ENCODE measurements around the gene NOTCH2.
A peak's percentile ranks its signal among the peaks of the same experiment; 100 is the strongest.
"Not testable (repeated sequence)": the region's sequence is repeated elsewhere in the genome, so short reads cannot be mapped to it uniquely, and the experiment has no call there.

The NOTCH2 gene

GRCh38 chr1:120098986-120099759 lies 29.7 kb upstream of the NOTCH2 start:
- not testable (repeated sequence) for DNase-seq; H3K27me3 Mint-ChIP-seq; H3K4me1 Mint-ChIP-seq (ENCODE audit: low read depth in 2 of 2); H3K27ac Mint-ChIP-seq; H3K4me3 Mint-ChIP-seq; ATAC-seq (replicated peaks); H3K9me3 Mint-ChIP-seq; H3K36me3 Mint-ChIP-seq (ENCODE audit: insufficient read depth)

- DNase-seq; H3K4me1 Mint-ChIP-seq (ENCODE audit: low read depth in 2 of 2); H3K9me3 Mint-ChIP-seq; H3K4me3 Mint-ChIP-seq; H3K36me3 Mint-ChIP-seq (ENCODE audit: insufficient read depth); H3K27ac Mint-ChIP-seq; ATAC-seq (replicated peaks); H3K27me3 Mint-ChIP-seq: not testable (repeated sequence)
These were observed 27.6 kb upstream of the NOTCH2 start for GRCh38 chr1:120096981-120097545.

- DNase-seq; H3K27me3 Mint-ChIP-seq; H3K4me1 Mint-ChIP-seq (ENCODE audit: low read depth in 2 of 2); H3K36me3 Mint-ChIP-seq (ENCODE audit: insufficient read depth); H3K9me3 Mint-ChIP-seq; H3K4me3 Mint-ChIP-seq; H3K27ac Mint-ChIP-seq: not testable (repeated sequence)
- ATAC-seq (replicated peaks) = peak; percentile 48
These were observed 24.2 kb upstream of the NOTCH2 start for GRCh38 chr1:120093548-120094181.

- not testable (repeated sequence) for H3K4me3 Mint-ChIP-seq; H3K27ac Mint-ChIP-seq; H3K4me1 Mint-ChIP-seq (ENCODE audit: low read depth in 2 of 2); H3K9me3 Mint-ChIP-seq; DNase-seq; ATAC-seq (replicated peaks); H3K27me3 Mint-ChIP-seq; H3K36me3 Mint-ChIP-seq (ENCODE audit: insufficient read depth)
These were observed 23.1 kb upstream of the NOTCH2 start for GRCh38 chr1:120092232-120093218.

- not testable (repeated sequence) for H3K9me3 Mint-ChIP-seq; H3K36me3 Mint-ChIP-seq (ENCODE audit: insufficient read depth); DNase-seq; H3K4me3 Mint-ChIP-seq; ATAC-seq (replicated peaks); H3K27me3 Mint-ChIP-seq; H3K27ac Mint-ChIP-seq; H3K4me1 Mint-ChIP-seq (ENCODE audit: low read depth in 2 of 2)
These were observed 21.4 kb upstream of the NOTCH2 start for GRCh38 chr1:120090830-120091229.

GRCh38 chr1:120087959-120088358 lies 18.5 kb upstream of the NOTCH2 start:
- H3K27me3 Mint-ChIP-seq; H3K27ac Mint-ChIP-seq; H3K36me3 Mint-ChIP-seq (ENCODE audit: insufficient read depth); H3K4me1 Mint-ChIP-seq (ENCODE audit: low read depth in 2 of 2); H3K4me3 Mint-ChIP-seq; H3K9me3 Mint-ChIP-seq: not testable (repeated sequence)
- ATAC-seq (replicated peaks) (peak; percentile 99), DNase-seq (peak in 1 of 3 experiments; percentile 3)

- H3K4me3 Mint-ChIP-seq, H3K27me3 Mint-ChIP-seq: not testable (repeated sequence)
- ATAC-seq (replicated peaks) = peak; percentile 41
These were observed 405 bp upstream of the NOTCH2 start for GRCh38 chr1:120069920-120070214.

GRCh38 chr1:120068683-120069066 lies 787 bp downstream of the NOTCH2 start:
- not testable (repeated sequence) for ATAC-seq (replicated peaks); H3K27me3 Mint-ChIP-seq; H3K4me1 Mint-ChIP-seq (ENCODE audit: low read depth in 2 of 2); H3K9me3 Mint-ChIP-seq; H3K36me3 Mint-ChIP-seq (ENCODE audit: insufficient read depth); H3K27ac Mint-ChIP-seq
- H3K4me3 Mint-ChIP-seq = peak overlapping the region; percentile 45 to 47
- DNase-seq = peak in 1 of 3 experiments; percentile 1

More at GRCh38 chr1:120069920-120070214, 405 bp upstream of the NOTCH2 start:
- DNase-seq; H3K36me3 Mint-ChIP-seq (ENCODE audit: insufficient read depth); H3K27ac Mint-ChIP-seq; H3K9me3 Mint-ChIP-seq; H3K4me1 Mint-ChIP-seq (ENCODE audit: low read depth in 2 of 2): not testable (repeated sequence)

GRCh38 chr1:120048208-120048607 lies 21.3 kb downstream of the NOTCH2 start:
- H3K36me3 Mint-ChIP-seq (ENCODE audit: insufficient read depth); DNase-seq; H3K9me3 Mint-ChIP-seq; H3K27ac Mint-ChIP-seq; H3K27me3 Mint-ChIP-seq; H3K4me3 Mint-ChIP-seq; H3K4me1 Mint-ChIP-seq (ENCODE audit: low read depth in 2 of 2); ATAC-seq (replicated peaks): not testable (repeated sequence)

GRCh38 chr1:120041771-120042170 lies 27.7 kb downstream of the NOTCH2 start:
- DNase-seq; H3K4me1 Mint-ChIP-seq (ENCODE audit: low read depth in 2 of 2); H3K36me3 Mint-ChIP-seq (ENCODE audit: insufficient read depth); H3K27me3 Mint-ChIP-seq; H3K9me3 Mint-ChIP-seq; ATAC-seq (replicated peaks); H3K27ac Mint-ChIP-seq; H3K4me3 Mint-ChIP-seq: not testable (repeated sequence)

- not testable (repeated sequence) for H3K27ac Mint-ChIP-seq; H3K27me3 Mint-ChIP-seq; ATAC-seq (replicated peaks); H3K4me3 Mint-ChIP-seq; H3K36me3 Mint-ChIP-seq (ENCODE audit: insufficient read depth); H3K9me3 Mint-ChIP-seq; H3K4me1 Mint-ChIP-seq (ENCODE audit: low read depth in 2 of 2); DNase-seq
These were observed 37.2 kb downstream of the NOTCH2 start for GRCh38 chr1:120032253-120032652.

GRCh38 chr1:120023791-120024190 lies 45.7 kb downstream of the NOTCH2 start:
- DNase-seq; H3K27ac Mint-ChIP-seq; H3K36me3 Mint-ChIP-seq (ENCODE audit: insufficient read depth); H3K9me3 Mint-ChIP-seq; ATAC-seq (replicated peaks); H3K4me1 Mint-ChIP-seq (ENCODE audit: low read depth in 2 of 2); H3K4me3 Mint-ChIP-seq; H3K27me3 Mint-ChIP-seq: not testable (repeated sequence)

GRCh38 chr1:120014978-120015377 lies 54.5 kb downstream of the NOTCH2 start:
- DNase-seq; ATAC-seq (replicated peaks); H3K4me3 Mint-ChIP-seq; H3K36me3 Mint-ChIP-seq (ENCODE audit: insufficient read depth); H3K9me3 Mint-ChIP-seq; H3K27ac Mint-ChIP-seq; H3K4me1 Mint-ChIP-seq (ENCODE audit: low read depth in 2 of 2); H3K27me3 Mint-ChIP-seq: not testable (repeated sequence)
